HEK293 (cell line): ENCODE measurements around the gene ERCC1.

ENCODE experiments used
- CTCF ChIA-PET: fragments of 350-600 bp; formaldehyde crosslinking; extraction: SDS; loops from one replicate; lab custom pipeline; 2021; ENCODE audit warnings: antibody characterized with exemption; lab: Yijun Ruan, JAX
- POLR2A ChIA-PET: fragments of 300-600 bp; formaldehyde crosslinking; extraction: SDS; loops from one replicate; lab custom pipeline; 2020; ENCODE audit warnings: antibody characterized with exemption, inconsistent platforms; lab: Yijun Ruan, JAX
- H3K27ac ChIP-seq: fragments of 200-500 bp; sonication (Bioruptor generic); 2 replicates; pipeline ENCODE4 v1.5.1; 2014; ENCODE audit warnings: low read depth, low read length, control low read depth, inconsistent platforms; ENCODE audit errors: extremely low read depth
- H3K36me3 ChIP-seq, 2 experiments: fragments of 200-500 bp in 1 of 2; sonication (Bioruptor generic) in 1 of 2; 1 replicate in 1 of 2; 2 replicates in 1 of 2; pipeline ENCODE4 v1.5.1; 2014 to 2017; ENCODE audit warnings: inconsistent platforms in 2 of 2, low read length in 2 of 2; ENCODE audit not compliant: control insufficient read depth in 2 of 2, insufficient read depth in 1 of 2
- H3K4me1 ChIP-seq: fragments of 200-500 bp; sonication (Bioruptor generic); 2 replicates; pipeline ENCODE4 v1.5.1; 2014; ENCODE audit warnings: mild to moderate bottlenecking, low read length, inconsistent platforms; ENCODE audit not compliant: control insufficient read depth, insufficient read depth
- H3K4me3 ChIP-seq: 2 replicates; pipeline ENCODE4 v1.5.1; 2011; ENCODE audit warnings: low read depth, mild to moderate bottlenecking, control low read depth, low read length, moderate library complexity
- H3K9me3 ChIP-seq: fragments of 200-500 bp; sonication (Bioruptor generic); 2 replicates; pipeline ENCODE4 v1.5.1; 2014; ENCODE audit warnings: low read depth, low read length, inconsistent platforms; ENCODE audit not compliant: control insufficient read depth, insufficient read depth
- FEZF1 ChIP-seq: fragments of 450-650 bp; formaldehyde crosslinking; IDR thresholded peaks from 2 replicates; pipeline ENCODE4 v1.5.1; 2016; ENCODE audit warnings: missing biosample characterization, missing genetic modification characterization
- GLIS2 ChIP-seq: fragments of 450-650 bp; formaldehyde crosslinking; IDR thresholded peaks from 2 replicates; pipeline ENCODE4 v1.5.1; 2016; ENCODE audit warnings: missing biosample characterization, missing genetic modification characterization
- MEIS1 ChIP-seq: sonication (generic); formaldehyde crosslinking; IDR thresholded peaks from 2 replicates; pipeline ENCODE4 v1.8.1; 2022; ENCODE audit warnings: missing genetic modification reagents, mild to moderate bottlenecking, borderline replicate concordance
- PRDM4 ChIP-seq: fragments of 450-650 bp; formaldehyde crosslinking; IDR thresholded peaks from 2 replicates; pipeline ENCODE4 v1.5.1; 2017; ENCODE audit warnings: missing biosample characterization, missing genetic modification characterization
- ZBTB1 ChIP-seq: fragments of 450-650 bp; formaldehyde crosslinking; IDR thresholded peaks from 2 replicates; pipeline ENCODE4 v1.5.1; 2016; ENCODE audit warnings: missing biosample characterization, missing genetic modification characterization
- ZBTB44 ChIP-seq: fragments of 450-650 bp; IDR thresholded peaks from 2 replicates; pipeline ENCODE4 v1.5.1; 2018; ENCODE audit warnings: missing biosample characterization, mild to moderate bottlenecking, missing genetic modification characterization
- ZNF211 ChIP-seq: fragments of 450-650 bp; formaldehyde crosslinking; IDR thresholded peaks from 2 replicates; pipeline ENCODE4 v1.5.1; 2016; ENCODE audit warnings: low read depth, missing biosample characterization, missing genetic modification characterization
- ZNF223 ChIP-seq: fragments of 450-650 bp; formaldehyde crosslinking; IDR thresholded peaks from 2 replicates; pipeline ENCODE4 v1.5.1; 2016; ENCODE audit warnings: missing biosample characterization, missing genetic modification characterization
- ZNF555 ChIP-seq: fragments of 450-650 bp; formaldehyde crosslinking; conservative IDR thresholded peaks from 2 replicates; pipeline ENCODE4 v1.5.1; 2017; ENCODE audit warnings: missing biosample characterization, mild to moderate bottlenecking, missing genetic modification characterization, inconsistent platforms
- ZNF639 ChIP-seq: fragments of 450-650 bp; formaldehyde crosslinking; IDR thresholded peaks from 2 replicates; pipeline ENCODE4 v1.5.1; 2016; ENCODE audit warnings: missing biosample characterization, missing genetic modification characterization
- ZNF670 ChIP-seq: fragments of 450-650 bp; formaldehyde crosslinking; IDR thresholded peaks from 2 replicates; pipeline ENCODE4 v1.5.1; 2016; ENCODE audit warnings: missing biosample characterization, missing genetic modification characterization, low read depth
- ZNF768 ChIP-seq: fragments of 450-650 bp; formaldehyde crosslinking; IDR thresholded peaks from 2 replicates; pipeline ENCODE4 v1.5.1; 2018; ENCODE audit warnings: missing biosample characterization, mild to moderate bottlenecking, missing genetic modification characterization
- ZNF830 ChIP-seq: fragments of 450-650 bp; IDR thresholded peaks from 2 replicates; pipeline ENCODE4 v1.5.0; 2018; ENCODE audit warnings: missing biosample characterization, missing genetic modification characterization, low read depth, mild to moderate bottlenecking, moderate library complexity
- ZSCAN18 ChIP-seq: fragments of 450-650 bp; formaldehyde crosslinking; IDR thresholded peaks from 2 replicates; pipeline ENCODE4 v1.5.1; 2016; ENCODE audit warnings: missing biosample characterization, missing genetic modification characterization
- TF ChIP-seq, protein P1 (sequence below): fragments of 450-650 bp; formaldehyde crosslinking; IDR thresholded peaks from 2 replicates; pipeline ENCODE4 v1.5.1; 2016; ENCODE audit warnings: missing biosample characterization, missing genetic modification characterization
- TF ChIP-seq, protein P2 (sequence below): fragments of 450-650 bp; formaldehyde crosslinking; IDR thresholded peaks from 2 replicates; pipeline ENCODE4 v1.5.1; 2017; ENCODE audit warnings: missing biosample characterization, missing genetic modification characterization
- TF ChIP-seq, protein P3 (sequence below): fragments of 450-650 bp; formaldehyde crosslinking; IDR thresholded peaks from 2 replicates; pipeline ENCODE4 v1.5.1; 2016; ENCODE audit warnings: missing biosample characterization, missing genetic modification characterization

ERCC1 gene

DNA sequence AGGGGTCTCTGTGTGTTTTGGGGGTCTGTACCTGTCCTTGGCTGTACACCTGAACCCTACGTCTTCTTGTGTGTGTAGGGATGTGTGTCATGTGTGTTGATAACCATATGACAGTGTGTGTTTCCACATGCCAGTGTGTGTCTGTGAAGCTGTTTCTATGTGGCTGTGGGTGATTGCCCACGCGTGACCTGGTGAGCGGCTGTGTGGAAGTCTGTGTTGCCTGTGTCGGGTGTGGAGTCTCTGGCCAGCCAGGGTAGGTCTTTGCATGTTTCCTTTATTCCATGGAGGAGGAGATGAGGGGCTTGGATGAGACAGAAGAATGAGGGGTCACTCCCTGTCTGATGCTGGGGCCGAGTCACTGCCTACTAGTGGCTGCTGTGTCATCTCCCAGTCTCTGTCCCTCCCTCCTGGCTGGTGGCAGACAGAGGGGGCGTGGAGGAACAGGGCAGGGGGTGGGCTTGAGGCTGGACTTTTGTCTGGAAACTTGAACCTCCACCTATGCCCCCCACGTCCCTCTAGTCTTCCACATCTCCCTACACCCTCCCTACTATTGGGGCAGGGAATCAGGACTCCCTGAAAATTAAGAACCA is 41.2 kb upstream of the ERCC1 start:
- Histone ChIP-seq H3K36me3 (no peaks in the 10 kb centered on the region), H3K27ac (no peak overlapping the region), H3K4me3 (no peak overlapping the region), H3K9me3 (no peaks in the 10 kb centered on the region), H3K4me1 (peaks cover 5% of the 10 kb centered on the region; the same call in 1 of the 2 replicates)
- ChIA-PET POLR2A (no interaction called here), CTCF (interaction anchor here (0.6 to 4.8 kb wide), 6 partner anchors 13 to 63 kb away, joined by 3 to 33 read pairs (median 4); no protein-coding TSS in a partner anchor)
- TF ChIP-seq, protein P1, sequence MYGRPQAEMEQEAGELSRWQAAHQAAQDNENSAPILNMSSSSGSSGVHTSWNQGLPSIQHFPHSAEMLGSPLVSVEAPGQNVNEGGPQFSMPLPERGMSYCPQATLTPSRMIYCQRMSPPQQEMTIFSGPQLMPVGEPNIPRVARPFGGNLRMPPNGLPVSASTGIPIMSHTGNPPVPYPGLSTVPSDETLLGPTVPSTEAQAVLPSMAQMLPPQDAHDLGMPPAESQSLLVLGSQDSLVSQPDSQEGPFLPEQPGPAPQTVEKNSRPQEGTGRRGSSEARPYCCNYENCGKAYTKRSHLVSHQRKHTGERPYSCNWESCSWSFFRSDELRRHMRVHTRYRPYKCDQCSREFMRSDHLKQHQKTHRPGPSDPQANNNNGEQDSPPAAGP (tag by site-specific recombination) = no peak
- TF ChIP-seq GLIS2 (tag by site-specific recombination) (0 out of 2 replicates have a peak, but pooled peaks have one; percentile 25), ZBTB44 (tag by site-specific recombination) (no peak)
- TF ChIP-seq, protein P2, sequence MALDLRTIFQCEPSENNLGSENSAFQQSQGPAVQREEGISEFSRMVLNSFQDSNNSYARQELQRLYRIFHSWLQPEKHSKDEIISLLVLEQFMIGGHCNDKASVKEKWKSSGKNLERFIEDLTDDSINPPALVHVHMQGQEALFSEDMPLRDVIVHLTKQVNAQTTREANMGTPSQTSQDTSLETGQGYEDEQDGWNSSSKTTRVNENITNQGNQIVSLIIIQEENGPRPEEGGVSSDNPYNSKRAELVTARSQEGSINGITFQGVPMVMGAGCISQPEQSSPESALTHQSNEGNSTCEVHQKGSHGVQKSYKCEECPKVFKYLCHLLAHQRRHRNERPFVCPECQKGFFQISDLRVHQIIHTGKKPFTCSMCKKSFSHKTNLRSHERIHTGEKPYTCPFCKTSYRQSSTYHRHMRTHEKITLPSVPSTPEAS (tag by site-specific recombination) = peak; percentile 70

DNA sequence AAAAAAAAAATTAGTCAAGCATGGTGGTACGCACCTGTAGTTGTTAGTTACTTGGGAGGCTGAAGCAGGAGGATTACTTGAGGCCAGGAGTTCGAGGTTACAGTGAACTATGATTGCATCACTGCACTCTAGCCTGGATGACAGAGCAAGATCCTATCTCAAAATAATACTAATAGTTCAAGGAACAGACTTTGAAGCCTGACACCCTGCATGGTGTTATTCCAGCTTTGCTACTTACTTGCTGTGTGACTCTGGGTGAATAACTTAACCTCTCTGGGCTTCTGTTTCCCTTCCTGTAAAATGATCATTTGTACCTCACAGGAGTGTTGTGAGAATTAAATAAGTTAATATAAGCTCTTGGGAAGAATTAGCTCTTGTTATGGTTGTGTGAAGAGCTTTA is 40.6 kb upstream of the ERCC1 start:
- Histone ChIP-seq H3K4me3 (no peak overlapping the region), H3K4me1 (peaks cover 5% of the 10 kb centered on the region; the same call in 1 of the 2 replicates), H3K9me3 (no peaks in the 10 kb centered on the region), H3K27ac (no peak overlapping the region), H3K36me3 (no peaks in the 10 kb centered on the region; a peak in 1 of 3 replicates)
- TF ChIP-seq, protein P3, sequence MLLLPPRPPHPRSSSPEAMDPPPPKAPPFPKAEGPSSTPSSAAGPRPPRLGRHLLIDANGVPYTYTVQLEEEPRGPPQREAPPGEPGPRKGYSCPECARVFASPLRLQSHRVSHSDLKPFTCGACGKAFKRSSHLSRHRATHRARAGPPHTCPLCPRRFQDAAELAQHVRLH = 0 out of 2 replicates have a peak, but pooled peaks have one; percentile 32
- TF ChIP-seq ZNF639 (tag by site-specific recombination) (no peak), MEIS1 (CRISPR knock-in tag) (no peak), ZNF670 (tag by site-specific recombination) (no peak), ZNF768 (peak; percentile 91), ZNF223 (tag by site-specific recombination) (no peak), PRDM4 (tag by site-specific recombination) (no peak)
- ChIA-PET POLR2A (no interaction called here), CTCF (interaction anchor here (0.7 to 4.8 kb wide), 5 partner anchors 14 to 24 kb away, joined by 3 to 33 read pairs (median 4); no protein-coding TSS in a partner anchor)

DNA sequence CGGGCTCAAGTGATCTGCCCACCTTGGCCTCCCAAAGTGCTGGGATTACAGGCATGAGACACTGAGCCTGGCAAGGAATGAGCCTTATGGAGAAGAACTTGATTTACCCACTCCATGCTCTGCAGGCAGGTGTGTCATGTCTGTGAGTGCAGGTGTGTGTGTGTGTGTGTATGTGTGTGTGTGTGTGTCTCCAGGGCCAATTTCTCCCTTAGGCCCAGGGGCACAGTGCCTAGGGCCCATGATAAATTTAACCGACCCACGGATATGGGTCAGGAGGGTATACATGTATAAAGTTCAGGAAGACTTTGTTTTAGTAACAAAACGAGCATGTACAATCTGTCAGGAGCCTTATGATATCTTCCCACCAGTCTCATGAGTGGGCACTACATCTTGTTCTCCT is 39.5 kb upstream of the ERCC1 start:
- H3K36me3 ChIP-seq = no peaks in the 10 kb centered on the region; a peak in 1 of 3 replicates
- peaks cover 2% of the 10 kb centered on the region; the same call in 1 of the 2 replicates for H3K4me1 ChIP-seq
- H3K9me3 ChIP-seq = no peaks in the 10 kb centered on the region
- H3K27ac ChIP-seq = no peak overlapping the region
- CTCF ChIA-PET = interaction anchor here (0.6 to 3.0 kb wide), 6 partner anchors 16 to 24 kb away, joined by 4 to 16 read pairs (median 8); no protein-coding TSS in a partner anchor
- POLR2A ChIA-PET = no interaction called here
- H3K4me3 ChIP-seq = no peak overlapping the region
- TF ChIP-seq FEZF1 (no peak), ZBTB1 (tag by site-specific recombination) (no peak), ZSCAN18 (tag by site-specific recombination) (no peak), ZNF830 (tag by site-specific recombination) (no peak), ZNF211 (tag by site-specific recombination) (no peak), ZNF555 (no peak)
- TF ChIP-seq, protein P2 (tag by site-specific recombination) = no peak
